GM21619 (cell line): ENCODE measurements around the gene C18orf63.
A peak's percentile ranks its signal among the peaks of the same experiment; 100 is the strongest.
"Not testable (repeated sequence)": the region's sequence is repeated elsewhere in the genome, so short reads cannot be mapped to it uniquely, and the experiment has no call there.

Experiments
- ATAC-seq: cut with Tn5 transposase; IDR thresholded peaks from one replicate; pipeline ENCODE4 v1.9.1; 2021; ENCODE audit not compliant: unreplicated experiment

C18orf63 gene

GRCh38 chr18:74326791-74327190, 11.2 kb downstream of the C18orf63 start:
- ATAC-seq, result not testable (repeated sequence)

GRCh38 chr18:74328206-74328605, 12.6 kb downstream of the C18orf63 start:
- ATAC-seq, result no peak

GRCh38 chr18:74329688-74330205, 14.1 kb downstream of the C18orf63 start:
- no peak for ATAC-seq

- ATAC-seq, result no peak
These were observed 15.8 kb downstream of the C18orf63 start for GRCh38 chr18:74331404-74331803.

- ATAC-seq, result no peak
These were observed 17.5 kb downstream of the C18orf63 start for GRCh38 chr18:74333091-74333490.

GRCh38 chr18:74334242-74334893, 18.7 kb downstream of the C18orf63 start:
- ATAC-seq, result peak; percentile 55

GRCh38 chr18:74336656-74337055, 21.0 kb downstream of the C18orf63 start:
- ATAC-seq, result peak; percentile 47

- ATAC-seq, result no peak
These were observed 21.7 kb downstream of the C18orf63 start for GRCh38 chr18:74337155-74337911.

GRCh38 chr18:74337912-74338309, 22.3 kb downstream of the C18orf63 start:
- no peak for ATAC-seq

- ATAC-seq, result no peak
These were observed 26.9 kb downstream of the C18orf63 start for GRCh38 chr18:74342416-74343043.

- ATAC-seq, result no peak
These were observed 30.6 kb downstream of the C18orf63 start for GRCh38 chr18:74346206-74346605.

GRCh38 chr18:74348581-74348980, 32.9 kb downstream of the C18orf63 start:
- ATAC-seq, result no peak

- ATAC-seq, result peak; percentile 66
These were observed 35.7 kb downstream of the C18orf63 start for GRCh38 chr18:74351354-74351753.

GRCh38 chr18:74353169-74353775, 37.6 kb downstream of the C18orf63 start:
- peak; percentile 62 for ATAC-seq

GRCh38 chr18:74356959-74357358, 41.3 kb downstream of the C18orf63 start:
- ATAC-seq, result no peak

- ATAC-seq, result no peak
These were observed 45.4 kb downstream of the C18orf63 start for GRCh38 chr18:74360852-74361655.

- no peak for ATAC-seq
These were observed 52.3 kb downstream of the C18orf63 start for GRCh38 chr18:74367905-74368304.

- no peak for ATAC-seq
These were observed 53.5 kb downstream of the C18orf63 start for GRCh38 chr18:74368901-74369705.

- ATAC-seq, result no peak
These were observed 54.5 kb downstream of the C18orf63 start for GRCh38 chr18:74370115-74370514.

GRCh38 chr18:74373428-74373827, 57.8 kb downstream of the C18orf63 start:
- ATAC-seq, result no peak
